Gastroesophageal sphincter (tissue), 3 donors: ENCODE data around the gene APBA1.

ENCODE experiments used
- EP300 ChIP-seq: sonication (generic); formaldehyde crosslinking; IDR thresholded peaks from one replicate; pipeline ENCODE4 v1.6.1; 2017; ENCODE audit warnings: antibody characterized with exemption, mild to moderate bottlenecking
- POLR2A ChIP-seq, 2 donors: fragments of 450-650 bp; IDR thresholded peaks; one replicate each; pipeline ENCODE4 v1.6.1; 2017; ENCODE audit warnings: antibody characterized with exemption in 2 of 2, mild to moderate bottlenecking in 2 of 2, moderate library complexity in 1 of 2
- POLR2AphosphoS5 ChIP-seq: sonication (generic); formaldehyde crosslinking; IDR thresholded peaks from one replicate; pipeline ENCODE4 v1.6.1; 2017; ENCODE audit warnings: antibody characterized with exemption
- TF ChIP-seq, protein P1 (sequence below), 4 experiments: fragments of 200-600 bp in 2 of 4; fragments of 450-650 bp in 2 of 4; sonication (generic) in 1 of 4; IDR thresholded peaks; one replicate each; pipeline ENCODE4 v1.5.1; 2017 to 2019; ENCODE audit warnings: antibody characterized with exemption in 4 of 4, mild to moderate bottlenecking in 2 of 4, moderate library complexity in 2 of 4

- TF ChIP-seq POLR2AphosphoS5 (no peak), EP300 (no peak), POLR2A (IDR thresholded peaks at IDR 0.05) (no peak)
- TF ChIP-seq, protein P1, sequence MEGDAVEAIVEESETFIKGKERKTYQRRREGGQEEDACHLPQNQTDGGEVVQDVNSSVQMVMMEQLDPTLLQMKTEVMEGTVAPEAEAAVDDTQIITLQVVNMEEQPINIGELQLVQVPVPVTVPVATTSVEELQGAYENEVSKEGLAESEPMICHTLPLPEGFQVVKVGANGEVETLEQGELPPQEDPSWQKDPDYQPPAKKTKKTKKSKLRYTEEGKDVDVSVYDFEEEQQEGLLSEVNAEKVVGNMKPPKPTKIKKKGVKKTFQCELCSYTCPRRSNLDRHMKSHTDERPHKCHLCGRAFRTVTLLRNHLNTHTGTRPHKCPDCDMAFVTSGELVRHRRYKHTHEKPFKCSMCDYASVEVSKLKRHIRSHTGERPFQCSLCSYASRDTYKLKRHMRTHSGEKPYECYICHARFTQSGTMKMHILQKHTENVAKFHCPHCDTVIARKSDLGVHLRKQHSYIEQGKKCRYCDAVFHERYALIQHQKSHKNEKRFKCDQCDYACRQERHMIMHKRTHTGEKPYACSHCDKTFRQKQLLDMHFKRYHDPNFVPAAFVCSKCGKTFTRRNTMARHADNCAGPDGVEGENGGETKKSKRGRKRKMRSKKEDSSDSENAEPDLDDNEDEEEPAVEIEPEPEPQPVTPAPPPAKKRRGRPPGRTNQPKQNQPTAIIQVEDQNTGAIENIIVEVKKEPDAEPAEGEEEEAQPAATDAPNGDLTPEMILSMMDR (IDR thresholded peaks at IDR 0.05), result no peak
Measured at GRCh38 chr9:69452110-69452782, 219.9 kb downstream of the APBA1 start.
